Measurements from ENCODE around the gene EPHB3. TPM values are rescaled to one million over a fixed set of nuclear protein-coding genes. Genes with fewer than 3 reads are reported as not detected.

The EPHB3 gene
- total RNA-seq, 1 donor from 2014 or later = 17.2 TPM

DNA sequence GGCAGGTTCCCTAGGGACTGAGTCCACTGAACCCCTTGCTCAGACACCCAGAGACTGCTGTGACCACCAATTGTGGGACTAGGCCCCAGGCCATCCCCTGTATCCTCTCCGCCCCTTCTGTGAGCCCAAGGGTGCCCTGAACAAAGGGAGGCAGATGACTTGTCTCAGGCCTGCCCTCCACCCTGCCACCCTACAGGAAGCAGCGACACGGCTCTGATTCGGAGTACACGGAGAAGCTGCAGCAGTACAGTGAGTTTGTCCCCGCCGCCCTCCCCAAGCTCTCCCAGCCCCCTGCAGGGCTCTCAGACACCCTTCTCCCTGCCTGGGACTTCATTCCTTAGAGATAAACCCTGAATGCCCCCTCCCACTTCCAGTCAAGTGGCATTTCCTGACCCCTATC lies 16.6 kb downstream of the EPHB3 start:
- peaks cover 35% of the 10 kb centered on the region for H3K36me3 Mint-ChIP-seq (ENCODE audit: low read depth, unreplicated experiment)
- FAIRE-seq = no peak
- H3K4me2 ChIP-seq (ENCODE audit: low read length) = no peak overlapping the region

DNA sequence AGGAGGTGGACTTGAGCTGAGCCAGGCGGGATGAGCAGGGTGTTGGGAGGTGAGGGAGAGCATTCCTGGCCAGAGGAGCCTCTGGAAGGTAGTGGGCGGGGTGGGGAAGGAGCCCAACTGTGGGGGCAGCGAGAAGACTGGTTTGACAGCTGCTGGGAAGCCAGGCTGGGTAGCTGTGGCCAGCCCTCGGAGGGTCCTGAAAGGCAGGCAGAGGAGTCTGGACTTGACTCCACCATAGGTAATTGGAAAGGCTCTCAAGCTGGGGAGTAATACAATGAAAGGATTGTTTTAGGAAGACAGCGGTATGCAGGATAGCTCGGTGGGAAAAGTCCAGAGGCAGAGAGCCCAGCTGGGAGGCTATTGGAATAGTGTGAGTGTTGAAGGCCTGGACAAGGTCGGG lies 17.2 kb downstream of the EPHB3 start:
- H3K4me3 ChIP-seq (ENCODE audit: insufficient read depth, low read depth, low read length) = no peak overlapping the region
- no peak for FAIRE-seq
- H2AFZ ChIP-seq (ENCODE audit: low read depth, low read length) = no peak overlapping the region
- H3K9me3 Mint-ChIP-seq (ENCODE audit: unreplicated experiment) = no peaks in the 10 kb centered on the region
- no peaks in the 10 kb centered on the region for H3K27me3 ChIP-seq (ENCODE audit: insufficient read depth, low read length)
- DNase-seq (ENCODE audit: low read depth) = no peak
- no peak overlapping the region for H3K4me2 ChIP-seq (ENCODE audit: low read length)
- no peaks in the 10 kb centered on the region for H4K20me1 ChIP-seq (ENCODE audit: insufficient read depth, low read length)
- no peaks in the 10 kb centered on the region for H3K27me3 Mint-ChIP-seq (ENCODE audit: low read depth, unreplicated experiment)
- H3K79me2 ChIP-seq (ENCODE audit: insufficient read depth, low read length) = no peaks in the 10 kb centered on the region
- H3K4me1 ChIP-seq (ENCODE audit: insufficient read depth, low read length) = peaks cover 19% of the 10 kb centered on the region
- no peaks in the 10 kb centered on the region for H3K36me3 ChIP-seq (ENCODE audit: insufficient read depth, low read length)
- no peak for TF ChIP-seq EZH2 (IDR thresholded peaks at IDR 0.05; ENCODE audit: insufficient read depth, low read length)
- TF ChIP-seq, protein P1, sequence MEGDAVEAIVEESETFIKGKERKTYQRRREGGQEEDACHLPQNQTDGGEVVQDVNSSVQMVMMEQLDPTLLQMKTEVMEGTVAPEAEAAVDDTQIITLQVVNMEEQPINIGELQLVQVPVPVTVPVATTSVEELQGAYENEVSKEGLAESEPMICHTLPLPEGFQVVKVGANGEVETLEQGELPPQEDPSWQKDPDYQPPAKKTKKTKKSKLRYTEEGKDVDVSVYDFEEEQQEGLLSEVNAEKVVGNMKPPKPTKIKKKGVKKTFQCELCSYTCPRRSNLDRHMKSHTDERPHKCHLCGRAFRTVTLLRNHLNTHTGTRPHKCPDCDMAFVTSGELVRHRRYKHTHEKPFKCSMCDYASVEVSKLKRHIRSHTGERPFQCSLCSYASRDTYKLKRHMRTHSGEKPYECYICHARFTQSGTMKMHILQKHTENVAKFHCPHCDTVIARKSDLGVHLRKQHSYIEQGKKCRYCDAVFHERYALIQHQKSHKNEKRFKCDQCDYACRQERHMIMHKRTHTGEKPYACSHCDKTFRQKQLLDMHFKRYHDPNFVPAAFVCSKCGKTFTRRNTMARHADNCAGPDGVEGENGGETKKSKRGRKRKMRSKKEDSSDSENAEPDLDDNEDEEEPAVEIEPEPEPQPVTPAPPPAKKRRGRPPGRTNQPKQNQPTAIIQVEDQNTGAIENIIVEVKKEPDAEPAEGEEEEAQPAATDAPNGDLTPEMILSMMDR (IDR thresholded peaks at IDR 0.05; ENCODE audit: insufficient read depth, low read depth, low read length) = no peak
- H3K27ac ChIP-seq (ENCODE audit: low read depth, low read length) = no peak overlapping the region
- H3K4me1 Mint-ChIP-seq (ENCODE audit: low read depth, unreplicated experiment) = peaks cover 39% of the 10 kb centered on the region
- no peak overlapping the region for H3K4me3 Mint-ChIP-seq (ENCODE audit: unreplicated experiment)
- H3K9ac ChIP-seq (ENCODE audit: low read length) = no peak overlapping the region
- H3K27ac Mint-ChIP-seq (ENCODE audit: unreplicated experiment) = peak overlapping the region; percentile 13
- H3K36me3 Mint-ChIP-seq (ENCODE audit: low read depth, unreplicated experiment) = peaks cover 34% of the 10 kb centered on the region
- H3K9me3 ChIP-seq (ENCODE audit: insufficient read depth, low read depth, low read length) = no peaks in the 10 kb centered on the region

More for the DNA sequence above, 16.6 kb downstream of the EPHB3 start:
- Mint-ChIP-seq H3K27me3 (ENCODE audit: low read depth, unreplicated experiment) (no peaks in the 10 kb centered on the region), H3K4me1 (ENCODE audit: low read depth, unreplicated experiment) (peaks cover 39% of the 10 kb centered on the region), H3K4me3 (ENCODE audit: unreplicated experiment) (no peak overlapping the region), H3K9me3 (ENCODE audit: unreplicated experiment) (no peaks in the 10 kb centered on the region), H3K27ac (ENCODE audit: unreplicated experiment) (peak overlapping the region; percentile 13)
- Histone ChIP-seq H2AFZ (ENCODE audit: low read depth, low read length) (no peak overlapping the region), H3K4me3 (ENCODE audit: insufficient read depth, low read depth, low read length) (no peak overlapping the region), H3K36me3 (ENCODE audit: insufficient read depth, low read length) (no peaks in the 10 kb centered on the region), H3K9me3 (ENCODE audit: insufficient read depth, low read depth, low read length) (no peaks in the 10 kb centered on the region), H3K27me3 (ENCODE audit: insufficient read depth, low read length) (no peaks in the 10 kb centered on the region), H4K20me1 (ENCODE audit: insufficient read depth, low read length) (no peaks in the 10 kb centered on the region), H3K9ac (ENCODE audit: low read length) (no peak overlapping the region), H3K4me1 (ENCODE audit: insufficient read depth, low read length) (peaks cover 18% of the 10 kb centered on the region), H3K27ac (ENCODE audit: low read depth, low read length) (no peak overlapping the region), H3K79me2 (ENCODE audit: insufficient read depth, low read length) (no peaks in the 10 kb centered on the region)
- DNase-seq (ENCODE audit: low read depth) = no peak
- TF ChIP-seq, protein P1 (IDR thresholded peaks at IDR 0.05; ENCODE audit: insufficient read depth, low read depth, low read length) = no peak
- TF ChIP-seq EZH2 (IDR thresholded peaks at IDR 0.05; ENCODE audit: insufficient read depth, low read length) = no peak

DNA sequence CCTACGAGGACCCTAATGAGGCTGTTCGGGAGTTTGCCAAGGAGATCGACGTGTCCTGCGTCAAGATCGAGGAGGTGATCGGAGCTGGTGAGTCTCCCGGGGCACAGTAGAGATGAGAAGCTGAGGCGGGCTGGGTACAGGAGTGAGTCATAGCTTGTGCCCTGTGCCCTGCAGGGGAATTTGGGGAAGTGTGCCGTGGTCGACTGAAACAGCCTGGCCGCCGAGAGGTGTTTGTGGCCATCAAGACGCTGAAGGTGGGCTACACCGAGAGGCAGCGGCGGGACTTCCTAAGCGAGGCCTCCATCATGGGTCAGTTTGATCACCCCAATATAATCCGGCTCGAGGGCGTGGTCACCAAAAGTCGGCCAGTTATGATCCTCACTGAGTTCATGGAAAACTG lies 17.9 kb downstream of the EPHB3 start:
- TF ChIP-seq, protein P1 (IDR thresholded peaks at IDR 0.05; ENCODE audit: insufficient read depth, low read depth, low read length) = no peak
- TF ChIP-seq EZH2 (IDR thresholded peaks at IDR 0.05; ENCODE audit: insufficient read depth, low read length) = no peak
- Mint-ChIP-seq H3K36me3 (ENCODE audit: low read depth, unreplicated experiment) (peaks cover 34% of the 10 kb centered on the region), H3K27me3 (ENCODE audit: low read depth, unreplicated experiment) (no peaks in the 10 kb centered on the region), H3K9me3 (ENCODE audit: unreplicated experiment) (no peaks in the 10 kb centered on the region), H3K4me3 (ENCODE audit: unreplicated experiment) (no peak overlapping the region), H3K27ac (ENCODE audit: unreplicated experiment) (no peak overlapping the region), H3K4me1 (ENCODE audit: low read depth, unreplicated experiment) (peaks cover 38% of the 10 kb centered on the region)
- Histone ChIP-seq H3K9me3 (ENCODE audit: insufficient read depth, low read depth, low read length) (no peaks in the 10 kb centered on the region), H3K4me3 (ENCODE audit: insufficient read depth, low read depth, low read length) (no peak overlapping the region), H3K4me1 (ENCODE audit: insufficient read depth, low read length) (peaks cover 16% of the 10 kb centered on the region), H3K9ac (ENCODE audit: low read length) (no peak overlapping the region), H3K27ac (ENCODE audit: low read depth, low read length) (no peak overlapping the region), H3K79me2 (ENCODE audit: insufficient read depth, low read length) (no peaks in the 10 kb centered on the region), H3K36me3 (ENCODE audit: insufficient read depth, low read length) (no peaks in the 10 kb centered on the region), H2AFZ (ENCODE audit: low read depth, low read length) (no peak overlapping the region), H4K20me1 (ENCODE audit: insufficient read depth, low read length) (no peaks in the 10 kb centered on the region), H3K27me3 (ENCODE audit: insufficient read depth, low read length) (no peaks in the 10 kb centered on the region), H3K4me2 (ENCODE audit: low read length) (no peak overlapping the region)
- FAIRE-seq (no peak), DNase-seq (ENCODE audit: low read depth) (no peak)
